Stomach (tissue), 4 donors: ENCODE data around the gene P2RY11.

Source experiments
- POLR2A ChIP-seq, 4 donors: fragments of 450-650 bp; IDR thresholded peaks; one replicate each; pipeline ENCODE4 v1.6.1; 2016; ENCODE audit warnings: antibody characterized with exemption in 4 of 4, control low read depth in 2 of 4, mild to moderate bottlenecking in 1 of 4, moderate library complexity in 1 of 4
- POLR2AphosphoS5 ChIP-seq, 3 donors: sonication (generic); formaldehyde crosslinking; IDR thresholded peaks; one replicate each; pipeline ENCODE4 v1.6.1; 2016; ENCODE audit warnings: antibody characterized with exemption in 3 of 3
- TF ChIP-seq, protein P1 (sequence below), 7 experiments: fragments of 450-650 bp in 4 of 7; fragments of 200-600 bp in 3 of 7; sonication (generic) in 3 of 7; IDR thresholded peaks; one replicate each; pipeline ENCODE4 v1.5.1; 2016 to 2019; ENCODE audit warnings: antibody characterized with exemption in 7 of 7, control low read depth in 2 of 7, mild to moderate bottlenecking in 1 of 7

DNA sequence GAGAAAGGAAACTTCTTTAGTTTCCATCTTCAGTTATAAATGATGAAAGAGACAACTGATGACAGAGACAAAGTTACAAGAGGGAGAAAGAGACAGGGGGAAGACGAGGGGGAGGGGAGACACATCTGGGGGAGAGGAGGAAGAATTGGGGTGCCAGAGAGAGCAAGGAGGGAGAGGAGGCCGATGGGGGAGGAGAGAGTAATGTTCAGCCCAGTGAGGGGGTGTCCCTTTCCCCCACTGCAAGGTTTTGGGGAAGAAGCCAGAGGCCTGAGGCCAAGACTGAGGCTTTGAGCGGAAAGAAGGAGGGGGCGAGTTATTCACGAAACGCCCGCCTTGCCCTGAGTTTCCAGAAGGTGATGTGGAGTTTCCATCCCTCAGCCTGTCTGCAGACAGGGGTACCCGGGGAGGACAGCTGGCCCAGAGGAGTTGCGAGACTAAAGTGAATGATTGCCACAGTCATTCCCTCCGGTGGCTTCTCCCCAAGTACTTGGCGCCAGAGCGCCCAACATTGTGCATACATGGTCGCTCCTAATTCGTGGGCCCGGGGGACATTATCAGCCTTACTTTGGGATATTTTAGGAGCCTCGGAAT is 5.9 kb upstream of the P2RY11 start:
- TF ChIP-seq, protein P1, sequence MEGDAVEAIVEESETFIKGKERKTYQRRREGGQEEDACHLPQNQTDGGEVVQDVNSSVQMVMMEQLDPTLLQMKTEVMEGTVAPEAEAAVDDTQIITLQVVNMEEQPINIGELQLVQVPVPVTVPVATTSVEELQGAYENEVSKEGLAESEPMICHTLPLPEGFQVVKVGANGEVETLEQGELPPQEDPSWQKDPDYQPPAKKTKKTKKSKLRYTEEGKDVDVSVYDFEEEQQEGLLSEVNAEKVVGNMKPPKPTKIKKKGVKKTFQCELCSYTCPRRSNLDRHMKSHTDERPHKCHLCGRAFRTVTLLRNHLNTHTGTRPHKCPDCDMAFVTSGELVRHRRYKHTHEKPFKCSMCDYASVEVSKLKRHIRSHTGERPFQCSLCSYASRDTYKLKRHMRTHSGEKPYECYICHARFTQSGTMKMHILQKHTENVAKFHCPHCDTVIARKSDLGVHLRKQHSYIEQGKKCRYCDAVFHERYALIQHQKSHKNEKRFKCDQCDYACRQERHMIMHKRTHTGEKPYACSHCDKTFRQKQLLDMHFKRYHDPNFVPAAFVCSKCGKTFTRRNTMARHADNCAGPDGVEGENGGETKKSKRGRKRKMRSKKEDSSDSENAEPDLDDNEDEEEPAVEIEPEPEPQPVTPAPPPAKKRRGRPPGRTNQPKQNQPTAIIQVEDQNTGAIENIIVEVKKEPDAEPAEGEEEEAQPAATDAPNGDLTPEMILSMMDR (IDR thresholded peaks at IDR 0.05), result no peak
- TF ChIP-seq POLR2A (IDR thresholded peaks at IDR 0.05) (no peak), POLR2AphosphoS5 (IDR thresholded peaks at IDR 0.05) (no peak)
